COLO668 (cell line): ENCODE measurements around the gene DDX49.

ENCODE experiments used
- DNase-seq: peaks from one replicate; lab custom pipeline; 2025; ENCODE audit not compliant: unreplicated experiment; lab: John Stamatoyannopoulos, UW

The DDX49 gene, protein sequence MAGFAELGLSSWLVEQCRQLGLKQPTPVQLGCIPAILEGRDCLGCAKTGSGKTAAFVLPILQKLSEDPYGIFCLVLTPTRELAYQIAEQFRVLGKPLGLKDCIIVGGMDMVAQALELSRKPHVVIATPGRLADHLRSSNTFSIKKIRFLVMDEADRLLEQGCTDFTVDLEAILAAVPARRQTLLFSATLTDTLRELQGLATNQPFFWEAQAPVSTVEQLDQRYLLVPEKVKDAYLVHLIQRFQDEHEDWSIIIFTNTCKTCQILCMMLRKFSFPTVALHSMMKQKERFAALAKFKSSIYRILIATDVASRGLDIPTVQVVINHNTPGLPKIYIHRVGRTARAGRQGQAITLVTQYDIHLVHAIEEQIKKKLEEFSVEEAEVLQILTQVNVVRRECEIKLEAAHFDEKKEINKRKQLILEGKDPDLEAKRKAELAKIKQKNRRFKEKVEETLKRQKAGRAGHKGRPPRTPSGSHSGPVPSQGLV

DNA sequence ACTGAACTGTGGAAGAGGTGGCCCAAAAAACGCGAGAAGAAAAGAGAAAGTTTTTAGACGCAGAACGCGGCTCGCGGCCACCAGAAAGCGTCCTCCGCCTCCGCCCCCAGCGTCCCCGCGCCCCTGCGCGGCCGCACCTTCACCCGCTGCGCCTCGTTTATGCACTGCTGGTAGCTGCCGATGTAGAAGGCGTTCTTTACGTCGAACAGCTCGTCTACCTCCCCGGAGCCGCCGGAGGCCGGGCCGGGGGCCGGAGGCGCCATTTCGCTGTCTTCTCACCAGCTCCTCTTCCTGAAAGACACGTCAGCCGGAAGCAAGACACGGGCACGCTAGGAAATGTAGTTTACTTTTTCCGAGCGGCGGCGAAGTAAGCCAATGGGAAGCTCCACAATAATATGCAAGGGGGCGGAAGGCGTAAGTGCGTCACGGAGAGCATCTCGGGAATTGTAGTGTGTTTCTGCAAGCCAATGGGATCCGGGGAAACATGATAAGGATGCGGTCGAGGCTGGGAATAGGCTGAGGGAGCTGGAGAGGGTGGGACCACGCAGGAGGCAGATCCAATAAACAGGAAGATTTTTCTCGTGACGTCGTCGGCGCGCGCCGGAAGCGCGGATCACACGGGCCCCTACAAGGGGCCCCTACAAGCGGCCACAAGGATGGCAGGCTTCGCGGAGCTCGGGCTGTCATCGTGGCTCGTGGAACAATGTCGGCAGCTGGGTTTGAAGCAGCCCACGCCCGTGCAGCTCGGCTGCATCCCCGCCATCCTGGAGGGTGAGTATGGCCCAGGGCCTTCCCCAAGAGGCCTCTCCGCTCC lies at the start of gene DDX49, which contains the start of gene COPE:
TSS of gene DDX49 (plus strand) at position 630 of the 814 bp plus-strand sequence. CDS start at position 657, 27 bp downstream.
TSS of gene COPE (minus strand) at position 302 of the 814 bp plus-strand sequence. CDS start at position 263, 39 bp downstream.
- DNase-seq, result peak; percentile 96

DNA sequence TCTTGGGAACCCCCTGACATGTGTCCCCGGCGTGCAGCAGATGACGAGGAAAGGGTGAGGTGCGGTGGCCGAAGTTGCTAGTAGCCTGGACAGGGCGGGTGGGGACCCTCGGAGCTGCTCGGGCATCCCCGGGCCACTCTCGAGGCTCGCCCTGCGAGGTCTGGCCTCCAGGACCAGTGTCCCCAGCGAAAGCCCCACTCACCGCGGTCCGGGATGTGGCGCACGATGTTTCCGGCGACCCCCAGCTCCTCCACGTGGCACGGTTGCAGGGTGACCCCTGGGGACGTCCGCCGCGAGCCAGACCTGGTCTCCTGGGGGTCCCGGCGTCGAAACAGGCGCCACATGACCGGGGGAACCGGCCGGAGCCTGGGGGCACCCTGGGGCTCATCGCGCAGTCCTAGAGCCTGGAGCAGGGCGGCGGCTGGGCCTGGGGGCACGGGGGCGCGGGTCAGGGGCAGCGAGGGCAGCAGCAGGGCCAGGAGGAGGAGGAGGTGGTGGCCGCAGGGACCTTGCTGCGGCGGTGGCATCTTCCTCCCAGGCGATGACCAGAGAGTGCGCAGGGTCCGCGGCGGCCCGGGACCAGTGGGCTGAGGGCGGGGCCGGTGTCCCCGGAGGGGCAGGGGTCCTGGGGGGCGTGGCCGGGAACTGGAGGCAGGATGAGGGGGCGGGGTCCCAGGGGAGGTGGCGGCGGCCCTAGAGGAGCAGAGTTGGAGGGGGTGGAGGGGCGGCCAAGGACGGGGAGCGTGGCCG lies 49.6 kb upstream of the DDX49 start:
- DNase-seq, result no peak

DNA sequence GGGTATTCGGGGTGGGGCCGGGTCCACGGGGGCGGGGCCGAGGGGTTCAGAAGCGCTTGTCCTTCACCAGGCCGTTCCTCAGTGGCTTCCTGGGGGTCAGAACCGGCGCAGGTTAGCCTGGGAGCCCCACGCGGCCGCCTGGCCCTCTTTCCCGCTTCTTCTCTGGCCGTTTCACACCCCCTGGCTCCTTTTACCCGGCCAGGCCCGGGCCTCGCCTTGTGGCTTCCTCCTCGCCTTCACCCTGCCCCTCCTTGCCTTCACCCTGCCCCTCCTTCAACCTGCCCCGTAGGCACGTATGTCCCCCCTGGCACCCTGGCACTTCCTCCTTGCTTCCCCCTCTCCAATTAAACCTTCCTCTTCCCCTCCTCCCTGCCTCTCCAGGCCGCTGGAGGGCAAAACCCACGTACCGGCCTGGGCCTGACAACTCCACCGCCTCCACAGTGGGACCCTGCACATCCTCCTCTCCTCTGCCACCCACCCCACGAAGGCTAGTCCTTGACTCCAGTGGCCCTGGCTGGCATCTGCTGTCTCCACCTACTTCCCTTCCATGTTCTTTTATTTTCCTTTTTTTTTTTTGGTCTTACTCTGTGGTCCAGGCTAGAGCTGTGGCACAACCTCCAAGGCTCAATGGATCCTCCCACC lies 48.9 kb upstream of the DDX49 start:
- no peak for DNase-seq

DNA sequence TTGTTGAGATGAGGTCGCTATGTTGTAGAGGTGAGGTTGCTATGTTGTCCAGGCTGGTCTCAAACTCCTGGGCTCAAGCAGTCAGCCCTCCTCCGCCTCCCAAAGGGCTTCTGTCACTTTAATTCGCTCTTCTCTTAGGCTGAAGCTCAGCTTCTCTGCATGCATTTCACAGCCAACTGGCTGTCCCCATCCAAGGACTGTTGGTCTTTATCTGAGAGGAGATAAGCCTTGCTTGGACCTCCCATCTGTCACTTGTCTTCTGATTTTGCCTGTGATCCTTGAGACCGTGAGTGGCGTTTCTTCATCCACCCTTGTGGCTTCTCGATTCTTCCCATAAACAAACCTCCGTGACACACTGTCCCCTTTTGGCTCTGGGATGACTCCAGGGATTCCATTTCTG lies 48.0 kb upstream of the DDX49 start:
- DNase-seq, result no peak

DNA sequence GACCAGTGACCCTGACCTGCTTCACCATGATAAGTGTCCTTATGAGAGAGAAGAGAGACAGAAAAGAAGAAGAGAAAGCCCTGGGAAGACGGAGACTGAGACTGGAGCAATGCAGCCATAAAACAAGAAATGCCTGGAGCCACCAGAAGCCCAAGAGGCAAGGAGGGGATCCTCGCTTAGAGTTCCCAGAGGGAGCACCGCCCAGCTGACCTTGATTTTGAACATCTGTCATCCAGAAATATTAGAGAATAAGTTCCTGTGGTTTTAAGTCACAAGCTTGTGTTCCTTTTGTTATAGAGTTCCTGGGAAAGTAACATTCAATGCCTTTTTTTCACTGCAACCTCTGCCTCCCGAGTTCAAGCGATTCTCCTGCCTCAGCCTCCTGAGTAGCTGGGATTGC lies 43.8 kb upstream of the DDX49 start:
- no peak for DNase-seq

DNA sequence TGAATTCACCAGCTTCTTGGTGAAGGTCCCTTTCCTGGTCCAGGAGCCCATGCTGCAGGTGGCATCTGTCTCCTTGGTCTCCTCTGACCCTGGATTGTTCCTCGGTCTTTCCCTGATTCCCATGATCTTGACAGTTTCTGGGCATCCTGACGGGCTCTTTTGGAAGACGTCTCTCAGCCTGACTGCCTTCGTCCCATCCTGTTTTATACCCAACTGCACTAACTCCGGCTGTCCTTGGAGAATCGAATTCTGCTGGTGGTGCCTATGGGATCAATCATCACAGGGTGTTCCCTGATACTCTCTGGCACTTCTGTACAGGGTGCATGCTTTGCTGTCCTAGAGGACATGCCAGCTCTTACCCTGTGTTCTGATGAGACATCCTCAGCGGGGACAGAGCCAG lies 42.6 kb upstream of the DDX49 start:
- DNase-seq, result no peak

DNA sequence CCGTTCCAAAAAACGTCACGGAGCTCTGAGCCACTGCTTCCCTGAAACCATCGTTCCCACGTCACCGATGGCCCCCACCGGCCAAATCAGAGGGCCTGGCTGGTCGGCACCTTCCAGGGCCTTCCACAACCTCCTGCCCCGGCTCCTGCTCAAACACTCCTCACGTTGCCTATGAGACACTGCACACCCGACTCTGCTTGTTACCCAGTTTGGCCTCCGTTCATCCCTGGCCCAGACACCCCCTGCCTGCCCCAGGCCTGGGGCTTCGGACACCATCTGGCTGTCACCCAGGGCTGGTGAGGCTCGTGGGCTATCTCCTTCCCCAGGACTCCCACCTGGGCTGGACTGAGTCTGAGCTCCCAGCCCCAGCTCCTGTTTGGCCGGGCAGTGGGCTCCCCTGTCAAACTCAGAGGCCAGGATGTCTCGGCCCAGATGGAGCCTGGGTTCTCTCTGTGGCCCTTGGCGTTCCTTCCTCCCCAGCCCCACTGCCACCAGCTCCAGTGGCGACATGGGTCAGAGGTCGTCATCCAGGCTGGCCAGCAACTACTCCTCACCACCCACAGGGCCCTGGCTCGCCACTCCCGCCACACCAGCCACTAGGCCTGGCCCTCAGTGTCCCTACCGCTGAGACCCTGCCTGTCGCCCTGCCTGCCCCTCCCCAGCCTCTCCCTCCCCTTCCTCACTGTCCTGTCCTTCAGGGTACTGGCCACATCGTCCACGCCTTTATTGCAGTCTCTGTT lies 41.3 kb upstream of the DDX49 start:
- no peak for DNase-seq

DNA sequence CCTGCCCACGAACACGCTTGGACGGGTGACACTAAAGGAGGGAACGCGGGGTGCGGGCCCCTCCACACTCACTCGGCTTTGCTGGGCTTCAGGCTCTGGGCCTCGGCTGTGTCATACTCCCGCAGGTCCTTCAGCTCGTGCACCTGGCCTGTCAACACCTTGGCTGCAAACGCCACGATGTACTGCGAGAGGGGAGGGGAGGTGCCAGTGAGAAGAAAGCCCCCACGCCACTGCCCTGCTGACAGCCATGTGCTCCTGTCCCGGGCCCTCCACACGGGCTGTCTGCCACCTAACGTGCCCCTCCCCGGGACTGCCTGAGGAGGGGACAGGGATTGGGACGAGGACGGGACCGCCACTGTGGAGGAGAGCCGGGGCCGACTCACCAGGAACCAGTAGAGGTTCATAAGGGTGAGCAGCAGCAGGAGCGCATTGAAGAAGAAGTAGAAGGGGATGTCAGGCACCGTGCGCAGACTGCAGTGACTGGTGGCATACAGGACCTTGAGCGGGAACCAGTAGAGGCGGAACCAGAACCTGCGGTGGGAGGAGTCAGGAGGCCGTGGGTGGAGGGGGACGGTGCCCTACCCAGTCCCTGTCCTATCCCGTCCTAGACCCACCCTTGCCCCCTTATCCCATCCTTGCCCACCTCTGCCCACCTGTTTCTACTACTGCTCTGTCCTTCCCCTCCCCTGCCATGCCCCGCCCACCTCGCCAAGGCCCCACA lies 40.5 kb upstream of the DDX49 start:
- peak; percentile 47 for DNase-seq

DNA sequence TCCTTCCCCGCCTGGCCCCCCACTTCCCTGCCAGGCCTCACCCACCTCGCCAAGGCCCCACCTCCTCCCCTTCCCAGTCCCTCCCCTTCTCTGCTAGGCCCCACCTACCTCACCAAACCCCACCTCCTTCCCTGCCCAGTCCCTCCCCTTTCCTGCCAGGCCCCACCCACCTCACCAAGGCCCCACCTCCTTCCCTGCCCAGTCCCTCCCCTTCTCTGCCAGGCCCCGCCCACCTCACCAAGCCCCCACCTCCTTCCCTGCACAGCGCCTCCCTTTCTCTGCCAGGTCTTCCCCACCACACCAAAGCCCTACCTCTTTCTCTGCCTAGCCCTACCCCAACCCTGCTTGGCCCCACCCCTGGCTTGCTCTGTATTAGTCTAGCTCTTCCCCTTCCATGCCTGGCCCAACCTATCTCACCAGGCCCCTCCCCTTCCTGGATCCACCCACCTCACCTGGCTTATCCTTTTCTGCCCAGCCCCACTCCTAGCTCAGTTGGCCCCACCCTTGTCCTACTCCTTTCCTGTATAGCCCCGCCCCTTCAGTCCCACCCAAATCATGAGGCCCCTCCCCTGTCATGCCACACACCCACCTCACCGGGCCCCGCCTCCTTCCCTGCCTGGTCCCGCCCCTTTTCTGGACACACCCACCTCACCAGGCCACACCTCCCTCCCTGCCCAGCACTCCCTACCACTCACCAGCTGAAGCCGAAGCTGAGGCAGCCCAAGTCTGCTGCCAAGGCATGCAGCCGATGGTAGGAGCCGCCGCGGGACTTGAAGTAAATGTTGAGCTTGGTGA lies 39.7 kb upstream of the DDX49 start:
- peak; percentile 50 for DNase-seq

DNA sequence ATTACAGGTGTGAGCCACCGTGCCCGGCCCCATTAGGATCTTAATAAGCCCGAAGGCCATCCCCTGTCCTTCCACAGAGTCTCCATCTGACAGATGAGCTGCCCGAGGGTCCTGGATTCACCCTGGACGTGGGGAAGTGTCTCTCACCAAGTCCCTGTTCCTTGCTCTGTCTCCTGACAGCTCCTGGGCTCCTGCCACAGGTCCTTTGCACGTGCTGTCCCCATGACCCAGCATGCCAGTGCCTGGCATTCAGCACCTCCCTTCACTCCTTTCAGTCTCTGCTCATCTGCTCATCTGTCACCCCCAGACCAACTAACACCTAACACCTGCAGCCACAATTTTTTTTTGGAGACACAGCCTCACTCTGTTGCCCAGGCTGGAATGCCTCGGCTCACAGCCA lies 38.0 kb upstream of the DDX49 start:
- no peak for DNase-seq

DNA sequence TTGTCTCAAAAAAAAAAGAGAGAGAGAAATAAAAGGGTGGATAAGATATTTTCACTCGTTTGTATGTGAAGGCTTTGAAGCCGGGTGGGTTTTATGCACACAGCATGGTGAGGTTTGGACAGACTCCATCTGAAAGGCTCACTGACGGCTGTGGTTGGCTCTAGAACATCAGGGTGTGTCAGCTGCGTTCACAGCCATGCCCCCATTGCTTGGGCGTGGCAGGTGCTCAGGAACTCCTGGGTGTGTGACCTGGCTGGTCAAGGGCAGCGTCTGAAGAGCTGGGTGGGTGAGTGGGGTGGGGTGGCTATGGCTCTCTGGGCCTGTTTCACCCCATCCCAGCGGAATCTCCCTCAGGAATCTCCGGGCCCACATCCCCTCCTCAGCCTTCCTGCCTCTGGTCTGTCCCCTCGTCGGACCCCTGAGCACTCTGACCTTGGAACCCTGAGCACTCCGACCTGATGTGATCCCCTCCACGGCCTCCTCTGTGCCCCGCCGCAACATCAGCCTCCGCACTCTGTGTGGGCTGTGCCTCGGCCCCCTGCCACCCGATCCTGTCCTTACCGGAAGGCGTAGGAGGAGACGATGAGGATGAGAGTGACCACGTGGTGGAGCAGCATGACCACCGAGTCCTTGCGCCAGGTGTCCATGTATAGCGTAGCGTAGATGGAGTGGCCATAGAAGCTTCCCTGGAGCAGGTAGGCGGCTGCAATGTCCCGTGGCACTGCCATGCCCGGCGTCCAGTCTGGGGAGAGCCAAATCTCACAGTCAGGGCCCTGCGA lies 35.8 kb upstream of the DDX49 start:
- DNase-seq, result peak; percentile 34

DNA sequence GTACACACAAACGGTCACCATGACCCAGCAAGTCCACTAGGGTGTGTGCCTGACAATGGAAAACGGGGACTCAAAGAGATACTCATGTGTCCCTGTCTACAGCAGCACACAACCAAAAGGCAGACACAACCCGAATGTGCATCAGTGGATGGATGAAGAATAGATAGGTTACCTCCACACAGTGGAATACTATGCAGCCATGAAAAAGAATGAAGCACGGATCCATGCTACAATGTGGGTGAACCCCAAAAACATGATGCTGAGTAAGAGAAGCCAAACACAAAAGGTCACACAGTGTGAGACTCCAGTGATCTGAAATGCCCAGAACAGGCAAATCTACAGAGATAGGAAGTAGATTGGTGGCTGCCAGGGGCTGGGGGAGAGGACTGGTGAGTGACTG lies 32.5 kb upstream of the DDX49 start:
- DNase-seq, result no peak

DNA sequence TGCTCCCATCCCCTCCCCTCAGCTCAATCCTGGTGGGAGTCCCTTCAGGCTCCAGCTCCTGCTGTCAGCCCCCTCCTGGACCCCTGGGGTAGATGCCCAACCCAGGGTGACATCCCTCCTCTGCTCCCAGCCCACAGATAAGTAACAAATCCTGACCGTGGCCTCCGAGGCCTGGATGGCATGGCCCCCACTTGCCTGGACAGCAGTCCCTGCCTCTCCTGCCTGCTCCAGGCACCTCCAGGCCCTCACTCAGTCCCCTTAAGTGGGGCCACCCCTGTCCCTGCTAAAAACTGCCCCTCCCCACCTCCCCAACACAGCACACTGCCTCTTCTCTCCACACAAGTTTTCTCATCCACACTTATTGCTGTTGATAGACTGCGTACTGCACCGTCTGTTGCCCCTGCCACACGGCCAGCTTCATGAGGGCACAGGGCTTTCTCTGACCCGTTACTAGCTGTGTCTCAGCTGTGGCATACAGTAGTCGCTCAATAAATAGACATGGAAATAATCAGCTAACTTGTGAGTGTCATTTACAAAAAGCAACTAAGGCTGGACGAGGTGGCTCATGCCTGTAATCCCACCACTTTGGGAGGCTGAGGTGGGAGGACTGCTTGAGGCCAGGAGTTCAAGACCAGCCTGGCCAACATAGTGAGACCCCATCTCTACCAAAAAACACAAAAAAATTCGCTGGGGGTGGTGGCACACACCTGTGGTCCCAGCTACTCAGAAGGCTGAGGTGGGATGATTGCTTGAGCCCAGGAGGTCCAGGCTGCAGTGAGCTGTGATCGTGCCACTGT lies 29.4 kb upstream of the DDX49 start:
- no peak for DNase-seq

DNA sequence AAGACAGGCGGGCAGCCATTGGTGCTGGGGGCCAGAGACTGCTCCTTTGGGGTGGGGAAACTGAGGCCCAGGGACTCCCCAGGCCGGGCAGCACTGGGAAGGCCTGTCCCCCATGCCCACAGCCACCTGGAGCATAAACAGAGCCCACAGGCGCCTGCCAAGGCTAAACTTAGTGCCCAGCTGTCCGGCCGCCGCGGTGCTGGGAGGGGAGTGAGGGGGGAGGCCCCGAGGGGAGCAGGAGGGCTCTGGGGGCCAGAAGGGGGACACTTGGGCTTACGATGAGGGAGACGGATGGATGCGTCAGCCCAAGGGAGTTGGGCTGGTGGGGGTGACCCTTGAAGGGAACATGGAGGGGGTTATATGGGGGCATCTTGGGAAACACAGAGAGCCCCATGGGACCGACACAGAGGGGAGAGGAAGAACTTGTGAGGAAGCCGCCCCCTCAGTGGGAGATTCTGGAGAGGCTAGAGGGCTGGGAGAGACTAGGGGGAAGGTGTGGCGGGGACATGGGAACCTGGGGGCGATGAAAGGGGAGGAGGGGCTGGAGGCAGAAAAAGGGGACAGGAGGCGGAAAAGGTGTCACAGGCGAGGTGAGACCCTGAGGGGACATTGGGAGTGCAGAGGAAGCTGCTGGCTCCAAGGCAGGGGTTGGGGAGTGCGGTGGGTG lies 25.8 kb upstream of the DDX49 start:
- no peak for DNase-seq

DNA sequence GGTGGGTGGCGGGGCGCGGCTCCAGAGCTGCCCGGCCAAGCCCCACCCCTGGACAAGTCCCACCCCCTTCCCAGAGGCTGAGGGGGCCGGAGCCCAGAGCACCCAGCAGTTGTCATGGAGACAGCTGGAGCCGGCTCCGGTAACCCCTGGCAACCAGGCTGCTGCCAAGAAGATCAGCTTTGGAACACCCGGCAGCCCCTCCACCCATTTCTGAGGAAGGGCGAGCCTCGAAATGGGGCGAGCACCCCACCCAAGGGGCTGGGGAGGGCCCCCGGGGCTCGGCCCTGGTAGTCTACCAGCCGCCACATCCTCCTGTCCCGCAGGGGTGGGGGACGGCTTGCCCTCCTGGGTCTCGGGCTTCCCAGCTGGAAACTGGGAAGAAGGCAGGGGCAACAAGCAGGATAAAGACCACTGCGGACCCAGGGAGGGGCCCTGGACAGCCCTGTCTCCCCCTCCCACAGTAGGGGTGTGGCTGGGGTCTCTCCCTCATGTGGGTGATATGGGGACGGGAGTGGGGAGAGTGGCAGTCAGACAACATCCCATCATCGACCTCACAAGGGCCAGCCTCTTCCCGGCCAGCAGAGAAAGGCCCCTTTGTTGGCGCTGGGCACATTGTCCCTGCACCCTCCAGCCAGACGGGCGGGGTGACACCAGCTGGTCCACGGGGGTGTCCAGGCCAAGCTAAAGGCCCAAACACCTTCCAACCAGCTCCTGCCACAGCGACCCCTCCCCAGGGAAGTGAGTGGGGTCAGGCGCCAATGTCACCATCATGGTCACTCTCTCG lies 25.1 kb upstream of the DDX49 start:
- DNase-seq, result peak; percentile 8
